OCI-LY7 (cell line): Measurements from ENCODE around the gene FOXN3. TPM values are rescaled to one million over a fixed set of nuclear protein-coding genes. Genes with fewer than 3 reads are reported as not detected.

Source experiments
- BruUV-seq: library from RNA; stranded (reverse); fragments of 400-500 nt; replicated peaks from 2 replicates; lab custom pipeline; 2021; lab: Mats Ljungman, UMichigan
- CTCF ChIA-PET: fragments of 300-600 bp; sonication (Branson Sonifier 250); formaldehyde crosslinking; loops from one replicate; lab custom pipeline; 2022; ENCODE audit warnings: antibody characterized with exemption; ENCODE audit not compliant: unreplicated experiment; lab: Charles Lee
- POLR2A ChIA-PET: fragments of 300-600 bp; sonication (Branson Sonifier 250); formaldehyde crosslinking; loops from one replicate; lab custom pipeline; 2022; ENCODE audit warnings: antibody characterized with exemption; lab: Charles Lee
- DNase-seq: peaks from one replicate; pipeline ENCODE4 v3.0.0-alpha.2; 2015; ENCODE audit warnings: low spot score
- H2AFZ ChIP-seq: fragments of 200-600 bp; sonication (generic), shearing (Covaris generic); 2 replicates; pipeline ENCODE4 v1.6.1; 2014; ENCODE audit warnings: mild to moderate bottlenecking, antibody characterized with exemption, low read length, moderate library complexity
- H3K27ac ChIP-seq: fragments of 200-600 bp; sonication (generic); 2 replicates; pipeline ENCODE4 v1.5.1; 2014; ENCODE audit warnings: mixed run types, low read depth, mild to moderate bottlenecking, moderate library complexity, low read length, inconsistent platforms; ENCODE audit not compliant: poor library complexity, severe bottlenecking
- H3K36me3 ChIP-seq: fragments of 200-600 bp; sonication (generic); 2 replicates; pipeline ENCODE4 v1.6.1; 2014; ENCODE audit warnings: mild to moderate bottlenecking, antibody characterized with exemption, low read length, moderate library complexity, mixed read lengths; ENCODE audit not compliant: insufficient read depth
- H3K4me1 ChIP-seq: fragments of 200-600 bp; sonication (generic); 2 replicates; pipeline ENCODE4 v1.5.1; 2014; ENCODE audit warnings: mild to moderate bottlenecking, low read length; ENCODE audit not compliant: insufficient read depth, poor library complexity, severe bottlenecking
- H3K4me2 ChIP-seq: fragments of 200-600 bp; sonication (generic); 2 replicates; pipeline ENCODE4 v1.6.1; 2014; ENCODE audit warnings: mild to moderate bottlenecking, low read length
- H3K4me3 ChIP-seq: fragments of 200-600 bp; sonication (generic); 2 replicates; pipeline ENCODE4 v1.5.1; 2014; ENCODE audit warnings: mild to moderate bottlenecking, low read depth, low read length; ENCODE audit not compliant: poor library complexity, severe bottlenecking
- H3K79me2 ChIP-seq: fragments of 200-600 bp; sonication (generic); 2 replicates; pipeline ENCODE4 v1.6.1; 2016; ENCODE audit warnings: low read depth, mild to moderate bottlenecking, low read length, moderate library complexity, mixed read lengths; ENCODE audit not compliant: insufficient read depth
- H3K9me2 ChIP-seq: fragments of 200-600 bp; sonication (generic); 2 replicates; pipeline ENCODE4 v1.6.1; 2016; ENCODE audit warnings: mild to moderate bottlenecking, low read length, mixed read lengths; ENCODE audit not compliant: insufficient read depth
- H3K9me3 ChIP-seq: fragments of 200-600 bp; sonication (generic); 2 replicates; pipeline ENCODE4 v1.6.1; 2014; ENCODE audit warnings: mild to moderate bottlenecking, mixed run types, low read length, mixed read lengths
- H4K20me1 ChIP-seq: fragments of 200-600 bp; sonication (generic); 2 replicates; pipeline ENCODE4 v1.6.1; 2014; ENCODE audit warnings: mild to moderate bottlenecking, antibody characterized with exemption, low read length, moderate library complexity, mixed read lengths; ENCODE audit not compliant: insufficient read depth
- EZH2phosphoT487 ChIP-seq: fragments of 200-600 bp; sonication (generic); IDR thresholded peaks from 2 replicates; pipeline ENCODE4 v1.6.1; 2018; ENCODE audit warnings: low read depth, borderline replicate concordance, mild to moderate bottlenecking, mixed run types, antibody characterized with exemption, low read length, moderate library complexity, mixed read lengths
- intact Hi-C: fragments of 100-400 bp; cut with micrococcal nuclease; formaldehyde crosslinking; loops from one replicate; pipeline ENCODE4 v1.10.0; 2022; ENCODE audit not compliant: unreplicated experiment
- total RNA-seq, 2 experiments: library from RNA; depleted of rRNA in 1 of 2; stranded (reverse); fragments of >200 nt in 1 of 2; shearing (Covaris generic) in 1 of 2; gene quantifications; 2 replicates each; pipeline ENCODE4 v1.2.3, GENCODE V29; 2014 to 2022
- TF ChIP-seq, protein P1 (sequence below): fragments of 200-600 bp; sonication (generic); conservative IDR thresholded peaks from 2 replicates; pipeline ENCODE4 v1.5.1; 2014; ENCODE audit warnings: mild to moderate bottlenecking, antibody characterized with exemption, low read length, moderate library complexity, mixed read lengths

Gene FOXN3
- total RNA-seq, 2 experiments from 2014 or later, result 77.7 to 102 TPM

DNA sequence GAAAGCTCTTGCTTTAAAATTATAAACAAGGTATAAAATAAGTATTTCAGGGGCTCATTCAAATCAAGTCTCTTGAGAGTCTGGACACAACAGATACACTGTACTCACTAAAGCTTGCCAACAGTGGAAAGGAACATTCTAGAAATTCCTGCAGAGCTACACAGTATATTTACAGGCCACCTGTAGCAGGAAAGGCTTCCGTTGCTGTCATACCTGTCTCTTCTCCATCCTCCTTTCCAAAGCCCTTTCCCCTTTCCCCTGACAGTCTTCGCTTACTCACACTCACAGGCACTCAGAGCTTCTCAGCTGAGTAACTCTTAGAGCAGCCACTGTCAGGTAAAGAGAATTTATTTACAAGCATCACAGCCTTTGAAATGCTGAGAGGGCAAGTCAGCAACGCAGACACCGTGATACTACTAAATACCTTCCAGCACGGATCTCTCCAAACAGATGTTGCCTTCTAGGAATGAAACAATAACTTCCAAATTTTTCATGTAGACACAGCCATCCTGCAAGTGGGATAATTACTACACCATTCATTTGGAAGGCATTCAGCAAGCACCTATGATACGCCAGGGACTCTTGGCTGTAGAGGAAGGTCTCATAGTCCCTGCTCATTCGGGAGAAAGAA is 167.9 kb downstream of the FOXN3 start:
- Histone ChIP-seq H4K20me1 (peaks cover 1% of the 10 kb centered on the region; the same call in 1 of the 2 replicates), H3K9me3 (peaks cover 25% of the 10 kb centered on the region; the same call in 1 of the 2 replicates), H3K9me2 (no peaks in the 10 kb centered on the region), H3K4me2 (no peak overlapping the region), H3K79me2 (no peaks in the 10 kb centered on the region), H2AFZ (no peak overlapping the region), H3K36me3 (peaks cover 43% of the 10 kb centered on the region), H3K27ac (no peak overlapping the region), H3K4me1 (peaks cover 23% of the 10 kb centered on the region), H3K4me3 (no peak overlapping the region)
- TF ChIP-seq, protein P1, sequence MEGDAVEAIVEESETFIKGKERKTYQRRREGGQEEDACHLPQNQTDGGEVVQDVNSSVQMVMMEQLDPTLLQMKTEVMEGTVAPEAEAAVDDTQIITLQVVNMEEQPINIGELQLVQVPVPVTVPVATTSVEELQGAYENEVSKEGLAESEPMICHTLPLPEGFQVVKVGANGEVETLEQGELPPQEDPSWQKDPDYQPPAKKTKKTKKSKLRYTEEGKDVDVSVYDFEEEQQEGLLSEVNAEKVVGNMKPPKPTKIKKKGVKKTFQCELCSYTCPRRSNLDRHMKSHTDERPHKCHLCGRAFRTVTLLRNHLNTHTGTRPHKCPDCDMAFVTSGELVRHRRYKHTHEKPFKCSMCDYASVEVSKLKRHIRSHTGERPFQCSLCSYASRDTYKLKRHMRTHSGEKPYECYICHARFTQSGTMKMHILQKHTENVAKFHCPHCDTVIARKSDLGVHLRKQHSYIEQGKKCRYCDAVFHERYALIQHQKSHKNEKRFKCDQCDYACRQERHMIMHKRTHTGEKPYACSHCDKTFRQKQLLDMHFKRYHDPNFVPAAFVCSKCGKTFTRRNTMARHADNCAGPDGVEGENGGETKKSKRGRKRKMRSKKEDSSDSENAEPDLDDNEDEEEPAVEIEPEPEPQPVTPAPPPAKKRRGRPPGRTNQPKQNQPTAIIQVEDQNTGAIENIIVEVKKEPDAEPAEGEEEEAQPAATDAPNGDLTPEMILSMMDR, result no peak
- no peak for TF ChIP-seq EZH2phosphoT487
- BruUV-seq, result no TSS peak
- no peak for DNase-seq
- intact Hi-C loops, result no loop called here
- CTCF ChIA-PET, result no interaction called here
- POLR2A ChIA-PET, result interaction anchor here (0.6 to 1.7 kb wide), 2 partner anchors 14 to 23 kb away, joined by 3 to 6 read pairs; no protein-coding TSS in a partner anchor

DNA sequence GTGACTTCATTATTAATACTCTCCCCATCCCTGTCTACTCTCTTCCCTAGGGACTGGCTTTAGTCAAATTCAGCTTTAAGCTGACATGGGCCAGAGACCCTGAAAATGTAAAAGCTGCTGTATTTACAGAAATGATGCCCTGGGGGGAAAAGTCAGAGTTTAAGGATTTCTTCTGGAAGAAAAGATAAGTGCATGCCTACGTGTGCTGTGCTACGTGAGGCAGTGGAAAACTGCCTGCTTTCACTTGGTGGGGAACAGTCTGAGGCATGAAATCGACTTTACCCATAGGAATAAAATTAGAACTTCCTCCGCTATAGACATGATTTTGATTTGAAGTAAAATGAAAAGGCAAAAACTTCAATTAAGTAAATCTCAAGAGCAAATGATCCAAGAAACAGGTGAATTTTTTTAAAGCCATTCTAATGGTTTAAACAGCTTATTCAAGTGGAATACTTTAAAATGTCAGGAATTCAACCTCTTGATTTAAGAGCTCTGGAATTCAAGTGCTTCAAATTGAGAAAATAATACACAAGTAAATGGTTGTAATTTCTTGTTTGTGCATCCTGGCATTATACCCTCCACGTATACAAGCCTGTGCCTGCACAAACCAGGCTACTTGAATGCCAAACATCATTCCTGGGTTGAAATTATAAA is 168.5 kb downstream of the FOXN3 start:
- Histone ChIP-seq H3K4me3 (no peak overlapping the region), H3K36me3 (peaks cover 43% of the 10 kb centered on the region), H3K27ac (no peak overlapping the region), H2AFZ (no peak overlapping the region), H3K4me2 (no peak overlapping the region), H3K4me1 (peaks cover 30% of the 10 kb centered on the region), H3K9me2 (no peaks in the 10 kb centered on the region), H3K79me2 (peaks cover 3% of the 10 kb centered on the region; the same call in 1 of the 2 replicates), H3K9me3 (peaks cover 25% of the 10 kb centered on the region; the same call in 1 of the 2 replicates), H4K20me1 (peaks cover 3% of the 10 kb centered on the region; the same call in 1 of the 2 replicates)
- no peak for DNase-seq
- no TSS peak for BruUV-seq
- ChIA-PET CTCF (interaction anchor here (0.5 kb wide), 2 partner anchors 35 to 178 kb away, joined by 3 to 4 read pairs; no protein-coding TSS in a partner anchor), POLR2A (interaction anchor here (0.6 to 1.7 kb wide), 2 partner anchors 14 to 22 kb away, joined by 3 to 6 read pairs; no protein-coding TSS in a partner anchor)
- intact Hi-C loops, result no loop called here
- no peak for TF ChIP-seq EZH2phosphoT487
- TF ChIP-seq, protein P1, result no peak
